ENCODE measurements around the gene TCEA3.

- no peak for TF ChIP-seq POLR2AphosphoS5 (IDR thresholded peaks at IDR 0.05; ENCODE audit: low read depth)
- TF ChIP-seq CTCF (IDR thresholded peaks at IDR 0.05; ENCODE audit: insufficient read depth, low read length): no peak
Observed at GRCh38 chr1:23426828-23427227, 2.3 kb upstream of the TCEA3 start.

Measured in HL-60 (cell line).